SKM-1 (cell line): ENCODE data around the gene EIF2S2.

Experiments used
- DNase-seq: peaks from one replicate; lab custom pipeline; 2025; ENCODE audit not compliant: unreplicated experiment; lab: John Stamatoyannopoulos, UW

Gene EIF2S2

DNA sequence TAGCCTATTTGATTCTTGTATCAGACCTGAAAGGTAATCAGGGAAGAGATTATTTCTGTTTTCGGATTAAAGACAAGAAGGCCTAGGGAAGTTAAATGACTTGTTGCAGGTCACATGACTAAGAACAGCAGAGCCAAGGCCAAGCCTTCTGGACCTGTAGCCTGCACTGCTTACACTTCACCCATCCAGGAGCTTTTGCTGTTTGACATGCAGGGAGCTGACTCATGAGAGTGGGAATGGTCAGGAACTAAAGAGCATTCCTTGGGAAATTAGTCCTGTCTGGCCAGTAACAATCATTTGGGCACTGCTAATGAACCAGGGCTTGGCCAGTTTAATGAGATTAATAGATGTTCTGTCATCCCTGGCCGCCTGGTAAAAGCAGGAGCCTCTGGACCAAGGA lies 46.8 kb downstream of the EIF2S2 start:
- DNase-seq: no peak

- no peak for DNase-seq
Measured at GRCh38 chr20:34064286-34064685, 47.8 kb downstream of the EIF2S2 start.

GRCh38 chr20:34062570-34063482 lies 49.2 kb downstream of the EIF2S2 start:
- no peak for DNase-seq

- no peak for DNase-seq
Measured at GRCh38 chr20:34061695-34062094, 50.3 kb downstream of the EIF2S2 start.

- DNase-seq: no peak
Measured at GRCh38 chr20:34060970-34061369, 51.1 kb downstream of the EIF2S2 start.

DNA sequence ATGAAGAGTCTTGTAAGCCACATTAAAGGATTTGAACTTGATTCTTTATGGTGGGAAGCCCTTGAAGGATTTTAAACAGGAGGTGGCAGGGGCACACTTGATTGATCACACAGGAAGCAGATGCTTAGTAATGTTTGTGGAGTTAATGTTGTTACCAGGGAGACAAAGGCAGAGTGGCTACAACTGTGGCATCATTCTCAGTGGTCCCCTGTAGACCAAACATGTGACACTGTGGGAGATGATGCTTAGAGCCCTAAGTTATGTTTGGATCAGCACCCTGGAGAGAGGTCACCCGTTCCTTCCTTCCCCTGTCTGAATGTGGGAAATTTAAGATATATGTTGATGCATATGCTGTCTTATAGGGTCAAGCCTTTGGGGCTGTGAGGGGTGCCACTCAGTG lies 53.2 kb downstream of the EIF2S2 start:
- DNase-seq: no peak

- DNase-seq: no peak
Measured at GRCh38 chr20:34055290-34055689, 56.8 kb downstream of the EIF2S2 start.

DNA sequence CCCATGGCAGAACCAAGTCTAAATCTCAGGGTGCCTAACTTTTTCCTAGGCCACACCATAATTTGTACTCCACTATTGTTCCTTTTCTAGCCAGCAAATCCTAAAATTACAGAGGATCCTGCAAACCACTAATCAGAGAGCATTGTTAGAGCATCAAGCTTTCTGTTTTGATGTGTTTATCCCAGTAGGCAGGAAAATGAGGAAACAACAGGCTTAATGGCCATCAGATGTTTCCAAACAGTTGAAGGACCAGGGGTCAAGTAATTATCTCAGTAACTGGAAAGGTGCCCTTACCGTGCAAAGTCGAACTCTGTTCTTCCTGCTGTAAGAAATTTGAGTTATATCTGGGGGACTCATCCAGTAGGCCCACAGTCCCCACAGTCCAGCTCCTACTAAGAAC lies 59.6 kb downstream of the EIF2S2 start:
- DNase-seq: no peak

DNA sequence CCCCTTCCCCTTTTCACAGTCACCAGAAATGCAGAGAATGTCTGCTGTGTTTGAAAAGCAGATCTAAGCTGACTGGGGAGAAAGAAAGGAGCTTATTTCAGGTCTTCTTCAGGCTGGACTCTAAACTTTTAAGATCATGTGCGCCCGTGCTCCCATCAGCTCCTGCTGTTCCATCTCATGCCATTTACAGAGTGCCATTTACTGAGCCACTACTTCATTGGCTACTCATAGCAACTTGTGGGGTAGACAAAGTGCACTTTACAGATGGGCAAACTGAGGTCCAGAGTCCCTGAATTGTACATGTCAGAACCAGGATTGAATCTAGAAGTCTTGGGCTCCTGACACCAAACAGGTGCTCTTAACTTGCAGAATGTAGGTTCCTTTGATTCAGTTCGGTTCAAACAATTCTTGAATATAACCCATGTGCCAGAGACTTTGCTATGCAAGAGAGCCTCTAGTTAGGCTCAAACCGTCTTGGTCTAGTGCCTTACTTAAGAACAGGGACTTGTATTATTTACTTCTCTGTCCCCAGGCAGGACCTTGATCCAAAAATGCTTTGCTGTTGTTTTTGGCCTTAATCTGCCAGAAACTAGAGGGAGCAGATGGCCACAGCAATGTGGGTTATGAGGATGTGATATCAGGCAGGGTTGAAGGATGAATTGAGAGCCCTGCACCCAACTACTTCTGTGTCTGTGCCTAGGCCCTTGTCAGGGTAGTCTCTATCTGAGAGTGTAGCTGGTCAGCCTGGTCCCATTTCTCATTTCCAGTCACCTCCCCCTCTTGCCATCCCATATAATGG lies 61.9 kb downstream of the EIF2S2 start:
- no peak for DNase-seq

GRCh38 chr20:34049389-34049788 lies 62.7 kb downstream of the EIF2S2 start:
- no peak for DNase-seq

DNA sequence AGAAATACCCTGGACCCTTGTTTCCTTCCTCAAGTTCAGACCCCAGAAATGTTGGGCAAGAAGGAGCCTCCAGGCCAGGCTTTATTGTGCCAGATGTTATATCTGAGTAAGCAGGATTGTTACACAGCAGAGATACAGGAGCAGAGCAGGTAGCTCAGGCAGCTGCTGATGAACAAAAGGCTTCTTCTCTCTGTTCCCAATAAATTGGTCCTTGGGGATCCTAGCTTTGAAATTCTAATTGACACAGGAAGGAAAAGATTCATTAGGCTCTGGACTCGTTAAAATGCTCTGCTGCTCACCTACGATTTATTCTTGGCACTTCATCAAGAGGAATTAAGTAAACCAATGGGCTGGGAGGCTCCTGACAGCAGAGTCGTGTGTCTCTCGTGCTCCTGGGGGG lies 64.1 kb downstream of the EIF2S2 start:
- no peak for DNase-seq

- DNase-seq: no peak
Measured at GRCh38 chr20:34047010-34047687, 64.9 kb downstream of the EIF2S2 start.

GRCh38 chr20:34045930-34046725 lies 65.9 kb downstream of the EIF2S2 start:
- no peak for DNase-seq

GRCh38 chr20:34045294-34045693 lies 66.7 kb downstream of the EIF2S2 start:
- DNase-seq: no peak

DNA sequence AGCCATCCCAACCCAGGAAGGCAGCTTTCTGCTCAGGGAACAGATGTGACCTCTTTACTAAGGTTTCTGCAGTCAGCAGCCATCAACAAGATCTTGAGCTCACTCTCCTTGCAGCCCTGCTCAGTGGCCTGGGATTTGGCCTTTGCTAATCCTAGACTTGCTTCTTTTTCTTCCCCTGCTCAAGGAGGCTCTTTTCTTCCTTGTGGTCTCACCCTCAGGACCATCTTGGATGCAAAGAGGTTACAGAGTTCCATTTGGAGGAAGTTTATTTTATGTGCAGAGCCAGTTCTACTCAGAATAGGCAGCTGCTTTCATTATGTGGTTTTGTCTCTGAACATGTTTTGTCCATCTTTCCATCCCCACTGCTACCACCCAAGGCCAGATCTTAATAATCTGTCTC lies 69.0 kb downstream of the EIF2S2 start:
- no peak for DNase-seq

DNA sequence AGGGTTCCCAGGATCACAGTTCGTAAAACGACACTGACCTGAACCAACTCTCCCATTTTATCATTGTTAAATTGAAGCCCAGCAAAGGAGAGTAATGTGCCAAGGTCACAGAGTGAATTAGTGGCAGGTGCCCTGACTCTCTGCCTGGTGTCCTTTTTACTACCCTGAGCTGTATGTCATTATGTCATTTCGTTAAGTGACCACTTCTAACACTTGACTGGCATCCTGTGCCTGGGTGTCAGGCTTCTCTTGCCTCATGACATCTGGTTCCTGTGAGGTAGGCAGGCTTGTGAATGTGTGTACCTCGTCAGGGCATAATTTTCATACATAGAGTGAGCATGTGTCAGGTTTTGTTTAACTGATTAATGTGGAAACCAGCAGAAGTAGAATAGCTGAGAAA lies 69.8 kb downstream of the EIF2S2 start:
- DNase-seq: no peak

DNA sequence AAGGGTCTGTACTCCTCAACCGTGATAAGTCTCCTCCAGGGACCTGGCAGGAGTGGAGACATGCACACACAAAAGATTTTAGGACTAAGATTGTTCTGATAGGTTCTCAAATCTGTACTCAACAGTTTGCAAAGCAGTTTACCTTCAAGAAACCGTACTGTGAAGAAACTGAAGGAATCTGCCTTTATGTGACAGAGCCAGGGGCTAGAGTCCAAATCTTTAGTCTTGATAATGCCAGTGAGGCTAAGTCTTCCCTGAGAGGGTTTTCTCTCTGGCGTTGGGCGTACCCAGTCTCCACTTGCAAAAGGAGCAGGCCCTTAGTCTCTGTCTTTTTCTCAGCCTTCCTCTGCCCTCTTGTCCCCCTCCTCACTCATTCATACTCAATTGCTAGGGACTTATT lies 70.8 kb downstream of the EIF2S2 start:
- no peak for DNase-seq

DNA sequence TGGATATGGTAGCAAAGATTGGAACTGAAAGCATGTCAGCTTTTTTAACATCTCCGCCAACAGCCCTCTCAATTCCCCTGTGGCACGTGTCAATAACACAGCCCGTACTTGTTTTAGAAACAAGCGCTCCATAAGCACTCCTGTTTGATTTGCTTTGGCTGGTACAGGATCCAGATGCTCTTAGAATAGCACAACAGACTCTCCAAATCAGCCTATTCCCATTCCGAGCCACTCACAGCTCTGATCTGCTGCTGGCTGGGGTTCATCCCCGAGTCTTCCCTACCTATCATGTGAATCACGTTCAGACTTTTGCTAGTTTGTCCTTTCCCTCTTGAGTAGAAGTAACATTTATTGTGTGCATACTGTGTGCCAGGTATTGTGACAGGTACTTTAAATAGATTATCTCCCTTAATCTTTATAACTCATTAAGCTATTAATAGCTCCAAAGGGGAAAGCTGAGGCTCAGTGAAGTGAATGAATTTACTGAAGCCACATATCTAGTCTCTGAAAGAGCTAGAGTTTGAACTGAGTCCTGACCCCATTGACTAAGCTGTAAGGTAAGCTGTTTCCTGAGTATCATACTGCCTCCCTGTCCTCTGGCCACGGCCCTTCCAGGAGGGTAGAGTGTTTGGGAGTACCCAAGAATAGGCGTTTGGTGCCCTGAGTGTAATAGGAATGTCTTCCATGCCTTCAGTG lies 71.6 kb downstream of the EIF2S2 start:
- DNase-seq: no peak
